Naive thymus-derived CD4-positive, alpha-beta T cell (primary cell): Measurements from ENCODE around the gene ESPNL. TPM values are rescaled to one million over a fixed set of nuclear protein-coding genes. Genes with fewer than 3 reads are reported as not detected.

ENCODE experiments used
- ATAC-seq: fragments of 150-1000 bp; cut with Tn5 transposase; 2 replicates; pipeline ENCODE4 v1.10.0; 2021; ENCODE audit warnings: mild to moderate bottlenecking, moderate library complexity
- CTCF ChIA-PET: fragments of 350-600 bp; sonication (Branson Sonifier 250); formaldehyde crosslinking; loops from one replicate; lab custom pipeline; 2021; ENCODE audit warnings: antibody characterized with exemption; lab: Charles Lee
- POLR2A ChIA-PET: fragments of 350-600 bp; sonication (Branson Sonifier 250); formaldehyde crosslinking; loops from one replicate; lab custom pipeline; 2021; ENCODE audit warnings: antibody characterized with exemption, inconsistent platforms; lab: Charles Lee
- DNase-seq, 9 donors: peaks; one replicate each; pipeline versions ENCODE4 v3.0.0 to v3.0.0-alpha.2; 2020 to 2022; ENCODE audit warnings: mixed read lengths in 1 of 9
- H3K27ac ChIP-seq: one replicate; pipeline ENCODE4 v1.7.0; 2013; ENCODE audit warnings: mild to moderate bottlenecking, low read depth, low read length, moderate library complexity
- H3K27me3 ChIP-seq, 2 donors: one replicate each; pipeline ENCODE4 v1.7.0; 2013; ENCODE audit warnings: low read length in 2 of 2, mild to moderate bottlenecking in 2 of 2, moderate library complexity in 2 of 2; ENCODE audit not compliant: control insufficient read depth in 2 of 2, insufficient read depth in 2 of 2
- H3K36me3 ChIP-seq, 3 experiments: 1 replicate in 2 of 3; 2 replicates in 1 of 3; pipeline ENCODE4 v1.7.0; 2013; ENCODE audit warnings: low read length in 3 of 3, mild to moderate bottlenecking in 3 of 3, moderate library complexity in 1 of 3; ENCODE audit not compliant: insufficient read depth in 3 of 3, control insufficient read depth in 2 of 3
- H3K4me1 ChIP-seq, 2 donors: one replicate each; pipeline ENCODE4 v1.7.0; 2013; ENCODE audit warnings: low read length in 2 of 2, mild to moderate bottlenecking in 2 of 2, moderate library complexity in 1 of 2; ENCODE audit not compliant: control insufficient read depth in 2 of 2, insufficient read depth in 2 of 2
- H3K4me3 ChIP-seq: 2 replicates; pipeline ENCODE4 v1.7.0; 2013; ENCODE audit warnings: mild to moderate bottlenecking, low read length
- H3K9me3 ChIP-seq, 3 experiments: 1 replicate in 2 of 3; 2 replicates in 1 of 3; pipeline ENCODE4 v1.7.0; 2013; ENCODE audit warnings: low read length in 3 of 3; ENCODE audit not compliant: control insufficient read depth in 2 of 3
- H3K27ac Mint-ChIP-seq, 9 donors: one replicate each; pipeline ENCODE4 v1.8.0; 2020 to 2022; ENCODE audit warnings: mixed read lengths in 9 of 9, mild to moderate bottlenecking in 8 of 9, moderate library complexity in 5 of 9, inconsistent platforms in 2 of 9
- H3K27me3 Mint-ChIP-seq, 5 donors: one replicate each; pipeline ENCODE4 v1.8.0; 2021 to 2022; ENCODE audit warnings: mixed read lengths in 5 of 5, mild to moderate bottlenecking in 1 of 5
- H3K36me3 Mint-ChIP-seq, 5 donors: one replicate each; pipeline ENCODE4 v1.8.0; 2020 to 2022; ENCODE audit warnings: mixed read lengths in 5 of 5, mild to moderate bottlenecking in 3 of 5, inconsistent platforms in 1 of 5
- H3K4me1 Mint-ChIP-seq, 7 donors: one replicate each; pipeline ENCODE4 v1.8.0; 2020 to 2022; ENCODE audit warnings: mixed read lengths in 7 of 7, mild to moderate bottlenecking in 3 of 7, inconsistent platforms in 1 of 7
- H3K4me3 Mint-ChIP-seq, 10 donors: one replicate each; pipeline ENCODE4 v1.8.0; 2020 to 2022; ENCODE audit warnings: mild to moderate bottlenecking in 10 of 10, mixed read lengths in 10 of 10, moderate library complexity in 6 of 10, inconsistent platforms in 2 of 10
- H3K9me3 Mint-ChIP-seq, 11 donors: one replicate each; pipeline ENCODE4 v1.8.0; 2020 to 2022; ENCODE audit warnings: mixed read lengths in 11 of 11, mild to moderate bottlenecking in 4 of 11, inconsistent platforms in 1 of 11, moderate library complexity in 1 of 11
- intact Hi-C, 2 donors: fragments of 100-400 bp; cut with micrococcal nuclease; formaldehyde crosslinking; loops; one replicate each; pipeline ENCODE4 v1.15.1; 2023
- polyA plus RNA-seq, 2 donors: library from polyadenylated mRNA; unstranded; fragments of 300-500 nt; fragmentation: Illumina TruSeq; gene quantifications; one replicate each; pipeline ENCODE4 v1.2.3, GENCODE V29; 2021
- total RNA-seq, 6 experiments: library from RNA in 5 of 6; stranded (reverse) in 5 of 6; gene quantifications; 1 replicate in 5 of 6; 2 replicates in 1 of 6; pipeline ENCODE4 v1.2.3 and lab custom pipeline; 2021 to 2026

Gene ESPNL
- total and polyA plus RNA-seq, 7 experiments from 2014 or later, result 0.07 to 0.35 (median 0.31) TPM; not detected in 3

DNA sequence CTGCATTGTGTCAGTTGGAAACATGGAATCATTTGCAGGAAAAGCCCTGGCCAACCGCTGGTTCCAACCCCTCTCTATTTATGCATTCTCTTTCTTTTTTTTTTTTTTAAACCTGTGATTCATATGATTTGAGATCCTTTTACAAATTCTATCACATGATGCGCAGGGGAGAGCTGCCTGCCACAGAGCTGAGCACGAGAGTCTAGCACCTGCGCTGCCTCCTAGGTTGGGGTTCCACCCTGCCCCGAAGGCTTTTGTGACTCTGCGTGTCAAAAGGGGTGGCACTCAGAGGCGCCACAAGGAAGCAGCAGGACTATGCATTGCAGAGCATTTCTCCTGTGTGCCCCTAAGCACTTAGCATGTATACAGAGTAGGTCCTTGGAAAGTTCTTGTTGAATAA lies 17.3 kb upstream of the ESPNL start:
- ChIA-PET POLR2A (no interaction called here), CTCF (no interaction called here)
- peaks cover 0 to 1% (median 0%) of the 10 kb centered on the region in 11 donors for H3K9me3 Mint-ChIP-seq
- H3K4me1 Mint-ChIP-seq, result peaks cover 0 to 17% (median 2%) of the 10 kb centered on the region in 7 donors
- peaks cover 19 to 66% (median 42%) of the 10 kb centered on the region in 5 donors for H3K36me3 Mint-ChIP-seq
- ATAC-seq (no peak), DNase-seq (peak in 1 of 9 donors; percentile 7)
- Histone ChIP-seq H3K9me3 (no peaks in the 10 kb centered on the region), H3K36me3 (peaks cover 5 to 41% (median 17%) of the 10 kb centered on the region in 3 experiments), H3K4me1 (no peaks in the 10 kb centered on the region), H3K4me3 (no peak overlapping the region), H3K27me3 (no peaks in the 10 kb centered on the region), H3K27ac (no peak overlapping the region)
- no peak overlapping the region for H3K4me3 Mint-ChIP-seq
- intact Hi-C loops, result no loop called here
- no peaks in the 10 kb centered on the region for H3K27me3 Mint-ChIP-seq
- no peak overlapping the region for H3K27ac Mint-ChIP-seq

DNA sequence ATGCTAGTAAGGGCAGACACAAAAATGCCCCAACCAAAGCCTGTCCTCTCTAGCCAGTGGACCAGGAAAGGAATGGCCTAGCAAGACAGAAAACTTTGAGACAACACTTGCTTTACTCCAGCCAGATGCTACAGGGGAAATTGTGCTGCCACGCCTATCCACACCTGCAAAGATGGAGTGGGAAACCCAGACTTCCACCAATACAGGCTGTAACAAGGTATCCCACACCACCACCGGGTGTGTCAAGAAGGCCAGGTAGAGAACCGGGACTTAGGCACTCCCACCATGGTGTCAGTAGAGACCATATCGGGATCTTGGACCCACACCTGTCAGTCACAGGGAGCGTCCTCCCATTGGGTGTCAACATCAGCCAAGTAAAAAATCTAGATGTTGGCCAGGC lies 16.2 kb upstream of the ESPNL start:
- CTCF ChIA-PET, result no interaction called here
- H3K4me3 Mint-ChIP-seq, result no peak overlapping the region

GRCh38 chr2:238084761-238085160 lies 15.4 kb upstream of the ESPNL start:
- Histone ChIP-seq H3K27me3 (no peaks in the 10 kb centered on the region), H3K27ac (no peak overlapping the region), H3K4me1 (no peaks in the 10 kb centered on the region), H3K36me3 (peaks cover 5 to 41% (median 17%) of the 10 kb centered on the region in 3 experiments), H3K4me3 (no peak overlapping the region), H3K9me3 (no peaks in the 10 kb centered on the region)
- DNase-seq, result no peak
- Mint-ChIP-seq H3K4me1 (peaks cover 0 to 17% (median 2%) of the 10 kb centered on the region in 7 donors), H3K27ac (no peak overlapping the region), H3K9me3 (peaks cover 0 to under 1% (median 0%) of the 10 kb centered on the region in 11 donors), H3K4me3 (no peak overlapping the region), H3K27me3 (no peaks in the 10 kb centered on the region), H3K36me3 (peaks cover 16 to 55% (median 33%) of the 10 kb centered on the region in 5 donors)
- no peak for ATAC-seq
- ChIA-PET CTCF (no interaction called here), POLR2A (no interaction called here)
- intact Hi-C loops, result no loop called here

More for the DNA sequence above, 16.2 kb upstream of the ESPNL start:
- H3K27me3 Mint-ChIP-seq, result no peaks in the 10 kb centered on the region
- peaks cover 0 to 17% (median 2%) of the 10 kb centered on the region in 7 donors for H3K4me1 Mint-ChIP-seq
- ATAC-seq (no peak), DNase-seq (no peak)
- H3K4me1 ChIP-seq, result no peaks in the 10 kb centered on the region
- H3K27ac Mint-ChIP-seq, result no peak overlapping the region
- H3K9me3 ChIP-seq, result no peaks in the 10 kb centered on the region
- H3K36me3 ChIP-seq, result peaks cover 5 to 41% (median 17%) of the 10 kb centered on the region in 3 experiments
- H3K27me3 ChIP-seq, result no peaks in the 10 kb centered on the region
- H3K4me3 ChIP-seq, result no peak overlapping the region
- intact Hi-C loops, result no loop called here
- H3K9me3 Mint-ChIP-seq, result peaks cover 0 to 1% (median 0%) of the 10 kb centered on the region in 11 donors
- POLR2A ChIA-PET, result no interaction called here
- H3K27ac ChIP-seq, result no peak overlapping the region
- H3K36me3 Mint-ChIP-seq, result peaks cover 19 to 59% (median 40%) of the 10 kb centered on the region in 5 donors

- no peaks in the 10 kb centered on the region for H3K9me3 ChIP-seq
- H3K27ac Mint-ChIP-seq, result no peak overlapping the region
Observed at GRCh38 chr2:238085899-238086298, 14.2 kb upstream of the ESPNL start.

DNA sequence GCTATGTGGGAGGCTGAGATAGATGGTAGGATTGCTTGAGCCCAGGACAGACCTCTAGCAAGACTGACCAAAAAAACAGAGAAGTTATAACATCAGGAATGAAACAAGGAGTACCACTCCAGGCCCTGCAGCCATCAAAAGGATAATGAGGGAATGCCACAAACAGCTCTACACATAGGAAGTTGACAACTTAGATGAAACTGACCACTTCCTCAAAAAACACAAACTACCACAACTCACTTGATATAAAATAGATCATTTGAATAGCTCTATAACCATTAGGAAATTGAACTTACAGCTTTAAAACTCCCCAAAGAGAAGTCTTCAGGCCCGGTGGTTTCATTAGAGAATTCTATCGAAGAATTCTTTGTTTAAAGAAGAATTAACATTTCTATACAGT lies 12.9 kb upstream of the ESPNL start:
- Mint-ChIP-seq H3K4me1 (peaks cover 0 to 17% (median 2%) of the 10 kb centered on the region in 7 donors), H3K4me3 (no peak overlapping the region), H3K9me3 (no peaks in the 10 kb centered on the region), H3K36me3 (peaks cover 4 to 37% (median 27%) of the 10 kb centered on the region in 5 donors), H3K27ac (no peak overlapping the region), H3K27me3 (no peaks in the 10 kb centered on the region)
- ChIA-PET POLR2A (interaction anchor here (0.6 kb wide), 1 partner anchor 283 kb away, joined by 3 read pairs; no protein-coding TSS in a partner anchor), CTCF (interaction anchor here (0.6 to 0.8 kb wide), 2 partner anchors 117 to 231 kb away, joined by 3 to 4 read pairs; no protein-coding TSS in a partner anchor)
- no peak overlapping the region for H3K4me3 ChIP-seq
- no peaks in the 10 kb centered on the region for H3K27me3 ChIP-seq
- H3K9me3 ChIP-seq, result no peaks in the 10 kb centered on the region
- no peaks in the 10 kb centered on the region for H3K4me1 ChIP-seq
- H3K36me3 ChIP-seq, result peaks cover 5 to 20% (median 11%) of the 10 kb centered on the region in 3 experiments
- no peak for DNase-seq
- no peak overlapping the region for H3K27ac ChIP-seq
- intact Hi-C loops, result no loop called here
- ATAC-seq, result peak; percentile 41

More at GRCh38 chr2:238085899-238086298, 14.2 kb upstream of the ESPNL start:
- peaks cover 0 to 17% (median 2%) of the 10 kb centered on the region in 7 donors for H3K4me1 Mint-ChIP-seq
- Histone ChIP-seq H3K36me3 (peaks cover 5 to 33% (median 17%) of the 10 kb centered on the region in 3 experiments), H3K27ac (no peak overlapping the region), H3K4me1 (no peaks in the 10 kb centered on the region), H3K27me3 (no peaks in the 10 kb centered on the region), H3K4me3 (no peak overlapping the region)
- ChIA-PET CTCF (no interaction called here), POLR2A (interaction anchor here (0.6 kb wide), 2 partner anchors 8 to 369 kb away, joined by 4 to 11 read pairs; no protein-coding TSS in a partner anchor)
- no peak overlapping the region for H3K4me3 Mint-ChIP-seq
- DNase-seq, result no peak
- peaks cover 11 to 46% (median 32%) of the 10 kb centered on the region in 5 donors for H3K36me3 Mint-ChIP-seq
- no peaks in the 10 kb centered on the region for H3K9me3 Mint-ChIP-seq
- H3K27me3 Mint-ChIP-seq, result no peaks in the 10 kb centered on the region
- no peak for ATAC-seq
- intact Hi-C loops, result no loop called here

DNA sequence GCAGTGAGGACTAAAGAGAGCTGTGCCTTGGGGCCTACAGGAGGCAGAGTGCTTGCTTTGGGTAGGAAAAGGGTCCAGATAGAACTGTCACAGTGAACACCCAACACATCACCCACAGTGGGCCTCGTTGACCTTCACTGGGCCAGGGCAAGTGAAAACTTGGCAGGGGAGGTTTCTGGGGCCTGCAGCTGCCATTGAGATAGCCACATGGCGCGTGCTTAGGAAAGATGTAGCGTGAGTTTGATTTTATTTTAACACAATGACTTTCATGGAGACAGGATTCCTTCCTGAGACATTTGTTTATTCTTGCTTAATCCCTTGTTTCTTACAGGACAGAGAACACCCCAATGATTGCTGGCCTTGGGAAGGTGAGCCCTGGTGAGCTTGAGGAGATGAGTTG lies 9.3 kb upstream of the ESPNL start:
- DNase-seq (peak in 1 of 9 donors; percentile 13), ATAC-seq (no peak)
- intact Hi-C loops, result no loop called here
- peaks cover 0 to 18% (median 6%) of the 10 kb centered on the region in 5 donors for H3K36me3 Mint-ChIP-seq
- no peaks in the 10 kb centered on the region for H3K36me3 ChIP-seq
- no peaks in the 10 kb centered on the region for H3K27me3 Mint-ChIP-seq
- no peaks in the 10 kb centered on the region for H3K9me3 Mint-ChIP-seq
- H3K27me3 ChIP-seq, result no peaks in the 10 kb centered on the region
- ChIA-PET CTCF (no interaction called here), POLR2A (no interaction called here)
- H3K9me3 ChIP-seq, result no peaks in the 10 kb centered on the region
- H3K4me1 Mint-ChIP-seq, result peaks cover 0 to 16% (median 3%) of the 10 kb centered on the region in 7 donors
- H3K4me3 Mint-ChIP-seq, result no peak overlapping the region
- no peak overlapping the region for H3K4me3 ChIP-seq
- no peaks in the 10 kb centered on the region for H3K4me1 ChIP-seq
- peak overlapping the region in 1 of 9 donors; percentile 34 for H3K27ac Mint-ChIP-seq
- H3K27ac ChIP-seq, result no peak overlapping the region
